ENCODE results near the gene CPN2. TPM values are rescaled to one million over a fixed set of nuclear protein-coding genes. Genes with fewer than 3 reads are reported as not detected.

The CPN2 gene
- total RNA-seq, 4 donors from 2014 or later: 0.14 TPM; not detected in 3

DNA sequence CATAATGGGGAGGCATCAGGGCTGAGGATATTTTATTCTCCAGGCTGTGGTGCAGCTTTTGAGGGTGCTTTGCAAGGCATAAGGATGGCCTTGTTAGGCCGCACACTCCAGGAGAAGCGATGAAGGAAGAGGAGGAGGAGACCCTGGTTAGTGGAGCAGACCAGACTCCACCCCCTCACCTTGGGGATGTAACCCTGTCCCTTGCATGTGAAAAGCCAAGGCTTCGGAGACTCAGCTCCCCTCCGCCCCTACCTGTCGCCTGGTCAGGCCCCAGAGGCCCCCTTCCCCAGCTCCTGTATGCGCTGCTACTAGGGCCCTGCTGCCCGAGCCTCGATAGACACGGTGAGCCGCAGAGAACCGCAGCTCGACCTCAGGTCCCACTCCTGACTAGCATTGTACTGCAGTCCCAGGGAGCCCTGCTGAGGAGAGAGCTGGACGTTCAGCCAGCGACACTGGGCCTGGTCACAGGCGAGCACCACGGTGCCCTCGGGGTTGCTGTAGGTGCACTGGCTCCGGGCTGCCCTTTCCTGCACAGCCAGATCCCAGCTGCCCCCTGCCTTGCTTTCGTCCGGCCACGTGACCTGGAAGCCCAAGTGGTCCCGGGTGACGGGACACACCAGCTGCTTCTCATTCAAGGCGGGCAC, 10.2 kb downstream of the CPN2 start:
- Histone ChIP-seq H3K4me1 (no peaks in the 10 kb centered on the region), H3K4me3 (no peak overlapping the region), H3K36me3 (no peaks in the 10 kb centered on the region), H3K9me3 (no peaks in the 10 kb centered on the region), H3K27me3 (peaks cover 3% of the 10 kb centered on the region), H3K27ac (no peak overlapping the region)
- 89% methylated on average over 17 of the region's 24 CpGs; no CpG with 5 or more reads in 1 of the 2 donors for WGBS, 2 donors (ENCODE audit: low coverage in 1 of 2)
- in situ Hi-C loops (cut with MboI; ENCODE audit: low pct_ligation_motif_present in 1 of 4, low pct_unique_long_range_greater_than_20kb in 1 of 4, low sequenced_read_pairs in 3 of 4) (no loop called here), intact Hi-C loops (cut with DNase I; ENCODE audit: low total_unique reads) (no loop called here)
- TF ChIP-seq EP300 (IDR thresholded peaks at IDR 0.05; ENCODE audit: low read depth) (no peak), POLR2A (IDR thresholded peaks at IDR 0.05) (no peak), POLR2AphosphoS5 (IDR thresholded peaks at IDR 0.05) (no peak)
- TF ChIP-seq, protein P1, sequence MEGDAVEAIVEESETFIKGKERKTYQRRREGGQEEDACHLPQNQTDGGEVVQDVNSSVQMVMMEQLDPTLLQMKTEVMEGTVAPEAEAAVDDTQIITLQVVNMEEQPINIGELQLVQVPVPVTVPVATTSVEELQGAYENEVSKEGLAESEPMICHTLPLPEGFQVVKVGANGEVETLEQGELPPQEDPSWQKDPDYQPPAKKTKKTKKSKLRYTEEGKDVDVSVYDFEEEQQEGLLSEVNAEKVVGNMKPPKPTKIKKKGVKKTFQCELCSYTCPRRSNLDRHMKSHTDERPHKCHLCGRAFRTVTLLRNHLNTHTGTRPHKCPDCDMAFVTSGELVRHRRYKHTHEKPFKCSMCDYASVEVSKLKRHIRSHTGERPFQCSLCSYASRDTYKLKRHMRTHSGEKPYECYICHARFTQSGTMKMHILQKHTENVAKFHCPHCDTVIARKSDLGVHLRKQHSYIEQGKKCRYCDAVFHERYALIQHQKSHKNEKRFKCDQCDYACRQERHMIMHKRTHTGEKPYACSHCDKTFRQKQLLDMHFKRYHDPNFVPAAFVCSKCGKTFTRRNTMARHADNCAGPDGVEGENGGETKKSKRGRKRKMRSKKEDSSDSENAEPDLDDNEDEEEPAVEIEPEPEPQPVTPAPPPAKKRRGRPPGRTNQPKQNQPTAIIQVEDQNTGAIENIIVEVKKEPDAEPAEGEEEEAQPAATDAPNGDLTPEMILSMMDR (IDR thresholded peaks at IDR 0.05): no peak
- DNase-seq: no peak

DNA sequence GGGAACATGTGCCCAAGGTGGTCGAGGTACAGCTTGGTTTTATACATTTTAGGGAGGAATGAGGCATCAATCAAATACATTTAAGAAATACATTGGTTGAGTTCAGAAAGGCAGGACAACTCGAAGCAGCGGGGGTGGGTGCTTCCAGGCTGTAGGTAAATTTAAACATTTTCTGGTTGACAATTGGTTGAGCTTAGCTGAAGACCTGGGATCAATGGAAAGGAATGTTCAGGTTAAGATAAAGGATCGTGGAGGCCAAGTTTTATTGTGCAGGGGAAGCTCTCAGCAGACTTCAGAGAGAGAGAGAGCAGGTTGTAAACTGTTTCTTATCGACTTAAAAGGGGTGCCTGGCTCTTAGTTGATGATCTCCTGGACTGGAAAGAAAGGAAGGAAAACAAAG, 11.3 kb downstream of the CPN2 start:
- in situ Hi-C loops (cut with MboI; ENCODE audit: low pct_ligation_motif_present in 1 of 4, low pct_unique_long_range_greater_than_20kb in 1 of 4, low sequenced_read_pairs in 3 of 4) (loop anchor here in 3 of 4 donors (5.0 kb wide), 2 partner anchors 57 to 67 kb away; partner anchors contain the start of gene GP5 (in 1 of the 3)), intact Hi-C loops (cut with DNase I; ENCODE audit: low total_unique reads) (loop anchor here (5.0 kb wide), 1 partner anchor 67 kb away; no protein-coding TSS in a partner anchor)
- DNase-seq: no peak
- no peaks in the 10 kb centered on the region for H3K4me1 ChIP-seq
- no peak overlapping the region for H3K4me3 ChIP-seq
- H3K27ac ChIP-seq: no peak overlapping the region
- no peak for TF ChIP-seq EP300 (IDR thresholded peaks at IDR 0.05; ENCODE audit: low read depth)
- peaks cover 4% of the 10 kb centered on the region for H3K27me3 ChIP-seq
- no peaks in the 10 kb centered on the region for H3K9me3 ChIP-seq
- H3K36me3 ChIP-seq: no peaks in the 10 kb centered on the region
- WGBS, 2 donors (ENCODE audit: low coverage in 1 of 2): 46 to 51% methylated on average over 4 to 5 of the region's 5 CpGs

GRCh38 chr3:194339356-194339755, 11.8 kb downstream of the CPN2 start:
- H3K4me1 ChIP-seq: no peaks in the 10 kb centered on the region
- intact Hi-C loops (cut with DNase I; ENCODE audit: low total_unique reads): loop anchor here (5.0 kb wide), 1 partner anchor 68 kb away; no protein-coding TSS in a partner anchor
- WGBS, 2 donors (ENCODE audit: low coverage in 1 of 2): 80 to 81% methylated on average over 9 of the region's 9 CpGs
- no peak overlapping the region for H3K4me3 ChIP-seq
- H3K9me3 ChIP-seq: no peaks in the 10 kb centered on the region
- H3K27me3 ChIP-seq: peaks cover 4% of the 10 kb centered on the region
- TF ChIP-seq POLR2A (IDR thresholded peaks at IDR 0.05) (no peak), POLR2AphosphoS5 (IDR thresholded peaks at IDR 0.05) (no peak), EP300 (IDR thresholded peaks at IDR 0.05; ENCODE audit: low read depth) (no peak)
- TF ChIP-seq, protein P1 (IDR thresholded peaks at IDR 0.05): no peak
- H3K27ac ChIP-seq: no peak overlapping the region
- no peak for DNase-seq
- no peaks in the 10 kb centered on the region for H3K36me3 ChIP-seq
- in situ Hi-C loops (cut with MboI; ENCODE audit: low pct_ligation_motif_present in 1 of 4, low pct_unique_long_range_greater_than_20kb in 1 of 4, low sequenced_read_pairs in 3 of 4): loop anchor here in 3 of 4 donors (5.0 kb wide), 2 partner anchors 58 to 68 kb away; partner anchors contain the start of gene GP5 (in 1 of the 3)

DNA sequence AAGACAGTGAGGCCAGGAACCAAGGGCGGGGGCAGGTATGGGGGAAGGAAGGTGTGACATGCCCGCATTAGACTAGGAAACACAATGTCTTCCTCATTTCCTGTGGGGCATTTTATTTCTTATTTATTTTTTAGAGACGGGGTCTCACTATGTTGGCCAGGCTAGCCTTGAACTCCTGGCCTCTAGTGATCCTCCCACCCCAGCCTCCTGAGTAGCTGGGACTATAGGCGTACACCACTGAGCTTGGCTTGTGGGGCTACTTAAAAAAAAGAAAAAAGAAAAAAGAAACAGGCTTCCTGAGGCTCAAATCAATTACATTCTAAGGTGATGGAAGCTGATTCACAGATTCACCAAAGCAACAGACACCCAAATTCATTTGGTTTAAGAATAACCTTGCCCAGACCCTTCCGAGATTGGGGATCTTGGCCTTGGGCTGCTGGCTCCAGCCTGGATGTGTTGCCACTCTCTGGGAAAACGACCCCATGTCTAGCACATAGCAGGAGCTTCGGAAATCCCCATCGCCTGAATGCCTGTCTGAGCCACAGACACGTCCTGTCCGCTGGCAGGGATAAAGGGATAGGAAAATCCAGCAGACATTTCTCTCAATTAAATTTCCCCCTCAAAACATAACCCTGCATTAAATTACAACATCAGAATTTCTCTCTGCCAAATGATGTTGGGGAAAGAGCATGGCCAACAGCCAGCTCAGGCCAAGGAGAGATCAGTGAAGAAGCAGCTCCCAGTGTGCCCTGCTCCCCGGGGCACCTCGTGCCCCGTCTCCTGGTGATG, 13.0 kb downstream of the CPN2 start:
- TF ChIP-seq POLR2A (IDR thresholded peaks at IDR 0.05) (no peak), POLR2AphosphoS5 (IDR thresholded peaks at IDR 0.05) (no peak), EP300 (IDR thresholded peaks at IDR 0.05; ENCODE audit: low read depth) (no peak)
- TF ChIP-seq, protein P1 (IDR thresholded peaks at IDR 0.05): no peak
- H3K36me3 ChIP-seq: no peaks in the 10 kb centered on the region
- intact Hi-C loops (cut with DNase I; ENCODE audit: low total_unique reads) (loop anchor here (5.0 kb wide), 1 partner anchor 69 kb away; no protein-coding TSS in a partner anchor), in situ Hi-C loops (cut with MboI; ENCODE audit: low pct_ligation_motif_present in 1 of 4, low pct_unique_long_range_greater_than_20kb in 1 of 4, low sequenced_read_pairs in 3 of 4) (loop anchor here in 3 of 4 donors (5.0 kb wide), 2 partner anchors 59 to 69 kb away; partner anchors contain the start of gene GP5 (in 1 of the 3))
- H3K27ac ChIP-seq: no peak overlapping the region
- DNase-seq: no peak
- peaks cover 9% of the 10 kb centered on the region for H3K27me3 ChIP-seq
- H3K4me1 ChIP-seq: peaks cover 0 to 6% (median 5%) of the 10 kb centered on the region in 4 donors
- WGBS, 2 donors (ENCODE audit: low coverage in 1 of 2): 80 to 82% methylated on average over 2 to 13 of the region's 13 CpGs
- no peak overlapping the region for H3K4me3 ChIP-seq
- no peaks in the 10 kb centered on the region for H3K9me3 ChIP-seq

Measured in transverse colon (tissue), 4 donors.